HL-60 (cell line): ENCODE measurements around the gene OR2AG2.
A peak's percentile ranks its signal among the peaks of the same experiment; 100 is the strongest.

Experiments
- DNase-seq, 2 experiments: peaks; one replicate each; pipeline ENCODE4 v3.0.0-alpha.2; 2010 to 2020; ENCODE audit warnings: low read depth in 1 of 2, low spot score in 1 of 2
- H3K27ac ChIP-seq: fragments of 250-450 bp; sonication (Bioruptor Pico); replicated peaks from 2 replicates; pipeline ENCODE4 v1.5.1; 2020; ENCODE audit warnings: mild to moderate bottlenecking, moderate library complexity
- H3K27me3 ChIP-seq: fragments of 250-450 bp; sonication (Bioruptor Pico); 2 replicates; pipeline ENCODE4 v1.5.1; 2021; ENCODE audit warnings: mild to moderate bottlenecking, moderate library complexity; ENCODE audit not compliant: insufficient read depth, poor library complexity, severe bottlenecking
- H3K4me3 ChIP-seq: replicated peaks from 2 replicates; pipeline ENCODE4 v1.5.1; 2011; ENCODE audit warnings: mild to moderate bottlenecking, control low read depth, low read length; ENCODE audit not compliant: insufficient read depth
- GABPA ChIP-seq: IDR thresholded peaks from 2 replicates; pipeline ENCODE4 v1.6.1; 2012; ENCODE audit warnings: low read depth
- POLR2AphosphoS5 ChIP-seq: IDR thresholded peaks from 2 replicates; pipeline ENCODE4 v1.6.1; 2012; ENCODE audit warnings: low read depth
- SPI1 ChIP-seq: IDR thresholded peaks from 2 replicates; pipeline ENCODE4 v1.6.1; 2012; ENCODE audit warnings: low read depth, mild to moderate bottlenecking, borderline replicate concordance
- TF ChIP-seq, protein P1 (sequence below): IDR thresholded peaks from 2 replicates; pipeline ENCODE4 v1.6.1; 2012; ENCODE audit warnings: low read depth; ENCODE audit not compliant: insufficient replicate concordance
- TF ChIP-seq, protein P2 (sequence below): IDR thresholded peaks from one replicate; pipeline ENCODE4 v1.5.1; 2011; ENCODE audit warnings: low read length, control low read depth, inconsistent platforms; ENCODE audit not compliant: insufficient read depth

Gene OR2AG2

GRCh38 chr11:6755303-6755952 is 16.3 kb downstream of the OR2AG2 start:
- TF ChIP-seq, protein P1, sequence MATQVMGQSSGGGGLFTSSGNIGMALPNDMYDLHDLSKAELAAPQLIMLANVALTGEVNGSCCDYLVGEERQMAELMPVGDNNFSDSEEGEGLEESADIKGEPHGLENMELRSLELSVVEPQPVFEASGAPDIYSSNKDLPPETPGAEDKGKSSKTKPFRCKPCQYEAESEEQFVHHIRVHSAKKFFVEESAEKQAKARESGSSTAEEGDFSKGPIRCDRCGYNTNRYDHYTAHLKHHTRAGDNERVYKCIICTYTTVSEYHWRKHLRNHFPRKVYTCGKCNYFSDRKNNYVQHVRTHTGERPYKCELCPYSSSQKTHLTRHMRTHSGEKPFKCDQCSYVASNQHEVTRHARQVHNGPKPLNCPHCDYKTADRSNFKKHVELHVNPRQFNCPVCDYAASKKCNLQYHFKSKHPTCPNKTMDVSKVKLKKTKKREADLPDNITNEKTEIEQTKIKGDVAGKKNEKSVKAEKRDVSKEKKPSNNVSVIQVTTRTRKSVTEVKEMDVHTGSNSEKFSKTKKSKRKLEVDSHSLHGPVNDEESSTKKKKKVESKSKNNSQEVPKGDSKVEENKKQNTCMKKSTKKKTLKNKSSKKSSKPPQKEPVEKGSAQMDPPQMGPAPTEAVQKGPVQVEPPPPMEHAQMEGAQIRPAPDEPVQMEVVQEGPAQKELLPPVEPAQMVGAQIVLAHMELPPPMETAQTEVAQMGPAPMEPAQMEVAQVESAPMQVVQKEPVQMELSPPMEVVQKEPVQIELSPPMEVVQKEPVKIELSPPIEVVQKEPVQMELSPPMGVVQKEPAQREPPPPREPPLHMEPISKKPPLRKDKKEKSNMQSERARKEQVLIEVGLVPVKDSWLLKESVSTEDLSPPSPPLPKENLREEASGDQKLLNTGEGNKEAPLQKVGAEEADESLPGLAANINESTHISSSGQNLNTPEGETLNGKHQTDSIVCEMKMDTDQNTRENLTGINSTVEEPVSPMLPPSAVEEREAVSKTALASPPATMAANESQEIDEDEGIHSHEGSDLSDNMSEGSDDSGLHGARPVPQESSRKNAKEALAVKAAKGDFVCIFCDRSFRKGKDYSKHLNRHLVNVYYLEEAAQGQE, result no peak
- TF ChIP-seq, protein P2, sequence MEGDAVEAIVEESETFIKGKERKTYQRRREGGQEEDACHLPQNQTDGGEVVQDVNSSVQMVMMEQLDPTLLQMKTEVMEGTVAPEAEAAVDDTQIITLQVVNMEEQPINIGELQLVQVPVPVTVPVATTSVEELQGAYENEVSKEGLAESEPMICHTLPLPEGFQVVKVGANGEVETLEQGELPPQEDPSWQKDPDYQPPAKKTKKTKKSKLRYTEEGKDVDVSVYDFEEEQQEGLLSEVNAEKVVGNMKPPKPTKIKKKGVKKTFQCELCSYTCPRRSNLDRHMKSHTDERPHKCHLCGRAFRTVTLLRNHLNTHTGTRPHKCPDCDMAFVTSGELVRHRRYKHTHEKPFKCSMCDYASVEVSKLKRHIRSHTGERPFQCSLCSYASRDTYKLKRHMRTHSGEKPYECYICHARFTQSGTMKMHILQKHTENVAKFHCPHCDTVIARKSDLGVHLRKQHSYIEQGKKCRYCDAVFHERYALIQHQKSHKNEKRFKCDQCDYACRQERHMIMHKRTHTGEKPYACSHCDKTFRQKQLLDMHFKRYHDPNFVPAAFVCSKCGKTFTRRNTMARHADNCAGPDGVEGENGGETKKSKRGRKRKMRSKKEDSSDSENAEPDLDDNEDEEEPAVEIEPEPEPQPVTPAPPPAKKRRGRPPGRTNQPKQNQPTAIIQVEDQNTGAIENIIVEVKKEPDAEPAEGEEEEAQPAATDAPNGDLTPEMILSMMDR, result peak; percentile 66
- DNase-seq, result peak in 1 of 2 experiments; percentile 10
- Histone ChIP-seq H3K4me3 (no peak overlapping the region), H3K27me3 (no peaks in the 10 kb centered on the region), H3K27ac (no peak overlapping the region)

GRCh38 chr11:6747097-6747668 is 24.6 kb downstream of the OR2AG2 start:
- TF ChIP-seq POLR2AphosphoS5, result no peak
- TF ChIP-seq SPI1, result no peak
- TF ChIP-seq GABPA, result no peak
- TF ChIP-seq, protein P2, result no peak
- TF ChIP-seq, protein P1, result no peak
- Histone ChIP-seq H3K27ac (no peak overlapping the region), H3K4me3 (no peak overlapping the region), H3K27me3 (no peaks in the 10 kb centered on the region)
- no peak for DNase-seq

DNA sequence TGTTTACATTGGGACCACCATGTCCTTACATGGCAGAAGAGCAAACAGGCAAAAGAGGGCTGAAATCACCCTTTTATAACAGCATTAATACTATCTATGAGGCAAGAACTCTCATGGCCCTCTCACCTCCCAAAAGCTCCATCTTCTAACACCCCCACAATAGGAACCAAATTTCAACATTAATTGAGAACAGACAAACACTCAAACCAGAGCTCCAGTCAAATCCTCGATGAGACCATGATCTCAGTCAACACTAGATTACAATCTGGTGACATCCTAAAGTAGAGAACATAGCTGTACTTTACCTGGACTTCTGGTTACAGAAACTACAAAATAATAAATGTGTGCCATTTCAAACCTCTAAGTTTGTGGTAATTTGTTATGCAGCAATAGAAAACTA is 25.1 kb downstream of the OR2AG2 start:
- Histone ChIP-seq H3K27ac (peak overlapping the region; percentile 51), H3K4me3 (no peak overlapping the region), H3K27me3 (no peaks in the 10 kb centered on the region)
- no peak for TF ChIP-seq SPI1
- TF ChIP-seq, protein P1, result no peak
- no peak for TF ChIP-seq GABPA
- TF ChIP-seq, protein P2, result no peak
- TF ChIP-seq POLR2AphosphoS5, result no peak
- DNase-seq, result no peak
